ENCODE data around the gene COMMD10.
"Not testable (repeated sequence)": the region's sequence is repeated elsewhere in the genome, so short reads cannot be mapped to it uniquely, and the experiment has no call there.

Gene COMMD10

DNA sequence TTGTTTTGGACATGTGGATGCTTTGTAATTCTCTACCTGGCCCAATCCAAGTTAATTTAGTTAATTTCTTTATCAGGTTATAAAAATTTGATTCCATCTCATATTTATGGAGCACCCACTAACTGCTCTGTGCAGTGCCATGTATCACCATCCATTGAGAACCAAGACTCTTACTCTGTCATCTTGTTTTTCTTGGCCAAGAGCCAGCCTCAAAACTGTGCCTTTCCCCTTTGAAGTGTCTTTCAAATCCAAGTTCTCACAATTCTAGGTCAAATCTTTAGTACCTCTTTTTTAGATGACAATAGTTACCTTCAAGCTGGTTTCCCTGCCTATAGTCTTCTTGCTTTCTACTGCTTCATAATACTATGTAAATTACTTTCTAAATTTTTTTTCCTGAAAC lies 3.2 kb downstream of the COMMD10 start:
- no peak overlapping the region for H3K4me3 ChIP-seq (ENCODE audit: low read depth, low read length)
- DNase-seq (ENCODE audit: low read depth), result no peak
- TF ChIP-seq, protein P1, sequence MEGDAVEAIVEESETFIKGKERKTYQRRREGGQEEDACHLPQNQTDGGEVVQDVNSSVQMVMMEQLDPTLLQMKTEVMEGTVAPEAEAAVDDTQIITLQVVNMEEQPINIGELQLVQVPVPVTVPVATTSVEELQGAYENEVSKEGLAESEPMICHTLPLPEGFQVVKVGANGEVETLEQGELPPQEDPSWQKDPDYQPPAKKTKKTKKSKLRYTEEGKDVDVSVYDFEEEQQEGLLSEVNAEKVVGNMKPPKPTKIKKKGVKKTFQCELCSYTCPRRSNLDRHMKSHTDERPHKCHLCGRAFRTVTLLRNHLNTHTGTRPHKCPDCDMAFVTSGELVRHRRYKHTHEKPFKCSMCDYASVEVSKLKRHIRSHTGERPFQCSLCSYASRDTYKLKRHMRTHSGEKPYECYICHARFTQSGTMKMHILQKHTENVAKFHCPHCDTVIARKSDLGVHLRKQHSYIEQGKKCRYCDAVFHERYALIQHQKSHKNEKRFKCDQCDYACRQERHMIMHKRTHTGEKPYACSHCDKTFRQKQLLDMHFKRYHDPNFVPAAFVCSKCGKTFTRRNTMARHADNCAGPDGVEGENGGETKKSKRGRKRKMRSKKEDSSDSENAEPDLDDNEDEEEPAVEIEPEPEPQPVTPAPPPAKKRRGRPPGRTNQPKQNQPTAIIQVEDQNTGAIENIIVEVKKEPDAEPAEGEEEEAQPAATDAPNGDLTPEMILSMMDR (IDR thresholded peaks at IDR 0.05; ENCODE audit: low read depth, low read length, missing control alignments), result no peak
- in situ Hi-C loops (cut with HindIII; ENCODE audit: low sequenced_read_pairs), result no loop called here

DNA sequence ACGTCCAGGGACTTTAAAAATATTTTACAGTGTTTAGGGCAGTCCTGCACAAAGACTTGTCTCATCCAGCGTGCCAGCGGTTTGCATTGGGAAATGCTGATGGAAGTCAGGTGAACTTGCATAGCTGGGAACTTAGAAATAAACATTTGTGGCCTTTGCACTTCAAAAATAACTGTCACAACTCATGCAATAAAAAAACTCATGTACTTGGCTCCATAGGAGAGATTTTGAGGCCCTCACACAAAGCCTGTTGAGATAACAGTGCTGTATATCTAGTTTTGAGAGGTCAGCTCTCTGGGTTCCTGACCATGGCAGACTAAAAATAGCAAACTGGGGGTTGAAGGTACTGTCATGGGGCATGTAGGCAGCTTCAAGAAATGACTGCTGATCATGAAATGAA lies 5.5 kb downstream of the COMMD10 start:
- no peak overlapping the region for H3K4me3 ChIP-seq (ENCODE audit: low read depth, low read length)
- TF ChIP-seq, protein P1 (IDR thresholded peaks at IDR 0.05; ENCODE audit: low read depth, low read length, missing control alignments), result no peak
- in situ Hi-C loops (cut with HindIII; ENCODE audit: low sequenced_read_pairs), result no loop called here
- DNase-seq (ENCODE audit: low read depth), result no peak

DNA sequence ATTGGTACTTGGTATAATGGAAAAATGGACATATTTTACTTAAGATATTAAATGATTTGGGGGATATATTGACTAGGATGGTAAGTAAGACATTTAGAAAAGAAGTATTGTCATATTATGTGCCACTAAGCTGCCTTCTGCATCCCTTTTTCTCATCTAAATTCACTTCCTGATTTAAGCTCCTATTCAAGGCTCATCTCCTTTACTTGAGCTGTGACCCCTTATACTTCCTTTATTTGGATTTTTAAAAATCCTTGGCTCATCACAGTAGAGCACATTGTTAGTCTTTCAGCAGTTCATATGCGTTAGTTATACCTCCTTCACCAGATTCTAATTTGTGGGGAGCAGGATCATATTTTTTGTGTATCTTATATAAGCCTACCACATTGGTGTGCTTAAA lies 6.6 kb downstream of the COMMD10 start:
- H3K4me3 ChIP-seq (ENCODE audit: low read depth, low read length), result no peak overlapping the region
- in situ Hi-C loops (cut with HindIII; ENCODE audit: low sequenced_read_pairs), result no loop called here
- DNase-seq (ENCODE audit: low read depth), result no peak
- TF ChIP-seq, protein P1 (IDR thresholded peaks at IDR 0.05; ENCODE audit: low read depth, low read length, missing control alignments), result no peak

DNA sequence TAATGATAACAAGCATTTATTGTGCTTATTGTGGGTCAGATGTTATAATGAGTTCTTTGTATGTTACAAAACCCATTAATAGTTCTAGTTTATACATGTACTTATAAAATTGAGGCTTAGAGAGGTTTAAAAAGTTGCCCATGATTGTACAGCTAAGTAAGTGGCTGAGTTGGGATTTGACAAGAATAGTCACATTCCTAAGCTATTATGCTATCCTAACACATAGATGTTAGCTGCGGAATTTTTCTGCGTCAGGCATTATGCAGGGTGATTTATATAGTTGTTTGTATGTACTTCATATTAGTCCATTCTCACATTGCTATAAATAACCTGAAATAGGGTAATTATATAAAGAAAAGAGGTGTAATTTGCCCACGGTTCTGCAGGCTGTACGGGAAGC lies 12.5 kb downstream of the COMMD10 start:
- in situ Hi-C loops (cut with HindIII; ENCODE audit: low sequenced_read_pairs), result no loop called here
- no peak overlapping the region for H3K4me3 ChIP-seq (ENCODE audit: low read depth, low read length)
- DNase-seq (ENCODE audit: low read depth), result no peak
- TF ChIP-seq, protein P1 (IDR thresholded peaks at IDR 0.05; ENCODE audit: low read depth, low read length, missing control alignments), result no peak

DNA sequence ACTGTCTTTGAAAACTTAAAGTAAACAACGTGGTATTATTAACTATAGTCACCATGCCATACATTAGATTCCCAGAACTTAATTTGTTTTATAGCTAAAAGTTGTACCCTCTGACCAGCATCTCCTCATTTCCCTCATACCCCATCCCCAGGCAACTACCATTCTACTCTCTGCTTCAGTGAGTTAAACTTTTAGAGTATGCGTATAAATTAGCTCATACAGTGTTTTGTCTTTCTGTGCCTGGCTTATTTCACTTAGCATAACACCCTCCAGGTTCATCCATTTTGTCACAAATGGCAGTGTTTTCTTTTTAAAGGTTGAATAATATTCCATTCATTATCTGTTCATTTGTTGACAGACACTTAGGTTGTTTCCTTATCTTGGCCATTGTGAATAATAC lies 14.2 kb downstream of the COMMD10 start:
- in situ Hi-C loops (cut with HindIII; ENCODE audit: low sequenced_read_pairs), result no loop called here
- TF ChIP-seq, protein P1 (IDR thresholded peaks at IDR 0.05; ENCODE audit: low read depth, low read length, missing control alignments), result no peak
- DNase-seq (ENCODE audit: low read depth), result no peak
- no peak overlapping the region for H3K4me3 ChIP-seq (ENCODE audit: low read depth, low read length)

DNA sequence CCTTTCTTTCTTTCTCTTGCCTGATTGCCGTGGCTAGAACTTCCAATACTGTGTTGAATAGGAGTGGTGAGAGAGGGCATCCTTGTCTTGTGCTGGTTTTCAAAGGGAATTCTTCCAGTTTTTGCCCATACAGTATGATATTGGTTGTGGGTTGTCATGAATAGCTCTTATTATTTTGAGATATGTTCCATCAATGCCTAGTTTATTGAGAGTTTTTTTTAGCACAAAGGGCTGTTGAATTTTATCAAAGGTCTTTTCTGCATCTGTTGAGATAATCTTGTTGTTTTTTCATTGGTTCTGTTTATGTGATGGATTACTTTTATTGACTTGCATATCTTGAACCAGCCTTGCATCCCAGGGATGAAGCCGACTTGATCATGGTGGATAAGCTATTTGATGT lies 20.1 kb downstream of the COMMD10 start:
- H3K4me3 ChIP-seq (ENCODE audit: low read depth, low read length); DNase-seq (ENCODE audit: low read depth); in situ Hi-C loops (cut with HindIII; ENCODE audit: low sequenced_read_pairs): not testable (repeated sequence)

DNA sequence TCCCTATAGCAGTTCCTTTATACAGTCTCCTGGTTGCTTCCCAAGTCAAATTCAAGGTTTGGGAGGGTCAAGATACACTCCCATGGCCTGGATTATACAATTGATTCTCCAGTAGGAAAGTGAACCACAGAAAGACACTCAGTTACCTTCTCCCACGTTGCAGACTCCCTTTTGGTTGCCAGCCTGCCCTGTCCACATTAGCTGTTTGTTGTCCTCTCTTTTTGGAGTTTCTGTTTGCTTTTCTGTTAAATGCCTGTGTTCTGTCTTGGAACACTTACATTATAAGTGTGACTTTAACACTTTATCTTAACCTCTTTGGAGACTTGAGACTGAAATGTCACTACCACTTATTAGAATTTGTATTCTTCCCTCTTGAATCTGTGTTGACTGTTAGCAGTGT lies 30.3 kb downstream of the COMMD10 start:
- TF ChIP-seq, protein P1 (IDR thresholded peaks at IDR 0.05; ENCODE audit: low read depth, low read length, missing control alignments), result no peak
- H3K4me3 ChIP-seq (ENCODE audit: low read depth, low read length), result no peak overlapping the region
- in situ Hi-C loops (cut with HindIII; ENCODE audit: low sequenced_read_pairs), result no loop called here
- no peak for DNase-seq (ENCODE audit: low read depth)
